ENCODE data around the gene ARL2BP. TPM values are rescaled to one million over a fixed set of nuclear protein-coding genes. Genes with fewer than 3 reads are reported as not detected.

ARL2BP gene
- total and polyA plus RNA-seq, 9 of the 15 experiments (the other 6 are each of a cell fraction or from before 2014, with no cell fraction given): 16.7 to 41.8 (median 27.2) TPM

DNA sequence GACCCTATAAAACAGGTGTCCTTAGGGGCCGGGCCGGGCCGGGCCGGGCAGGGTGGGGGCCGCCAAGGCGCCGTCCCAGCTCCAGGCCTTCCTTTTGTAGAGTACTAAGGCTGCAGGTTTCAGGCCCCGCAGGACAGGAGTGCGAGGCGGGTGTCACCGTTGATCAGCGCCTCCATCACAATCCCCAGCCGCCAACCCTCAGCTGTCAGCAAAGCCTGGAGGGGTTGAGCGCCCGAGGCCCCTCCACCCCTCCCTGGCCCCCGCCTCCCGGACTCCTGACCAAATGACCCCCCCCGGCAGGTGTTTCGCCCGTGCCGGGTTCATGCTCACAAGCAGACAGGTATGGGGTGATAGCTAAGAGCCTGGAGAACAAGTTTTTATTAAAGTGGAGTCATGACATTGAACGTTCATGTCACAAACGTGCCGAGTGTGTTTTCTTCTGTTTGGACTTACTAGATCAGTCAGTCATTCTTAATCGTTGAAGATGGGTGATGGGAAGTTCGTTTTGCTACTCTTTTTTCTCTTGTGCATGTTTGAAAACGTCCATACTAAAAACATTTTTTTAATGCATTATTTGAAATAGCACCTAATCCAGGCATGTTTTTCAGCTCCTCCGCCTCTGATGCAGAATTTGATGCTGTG lies 534 bp downstream of the ARL2BP start (continued):
- TF ChIP-seq, protein P1, sequence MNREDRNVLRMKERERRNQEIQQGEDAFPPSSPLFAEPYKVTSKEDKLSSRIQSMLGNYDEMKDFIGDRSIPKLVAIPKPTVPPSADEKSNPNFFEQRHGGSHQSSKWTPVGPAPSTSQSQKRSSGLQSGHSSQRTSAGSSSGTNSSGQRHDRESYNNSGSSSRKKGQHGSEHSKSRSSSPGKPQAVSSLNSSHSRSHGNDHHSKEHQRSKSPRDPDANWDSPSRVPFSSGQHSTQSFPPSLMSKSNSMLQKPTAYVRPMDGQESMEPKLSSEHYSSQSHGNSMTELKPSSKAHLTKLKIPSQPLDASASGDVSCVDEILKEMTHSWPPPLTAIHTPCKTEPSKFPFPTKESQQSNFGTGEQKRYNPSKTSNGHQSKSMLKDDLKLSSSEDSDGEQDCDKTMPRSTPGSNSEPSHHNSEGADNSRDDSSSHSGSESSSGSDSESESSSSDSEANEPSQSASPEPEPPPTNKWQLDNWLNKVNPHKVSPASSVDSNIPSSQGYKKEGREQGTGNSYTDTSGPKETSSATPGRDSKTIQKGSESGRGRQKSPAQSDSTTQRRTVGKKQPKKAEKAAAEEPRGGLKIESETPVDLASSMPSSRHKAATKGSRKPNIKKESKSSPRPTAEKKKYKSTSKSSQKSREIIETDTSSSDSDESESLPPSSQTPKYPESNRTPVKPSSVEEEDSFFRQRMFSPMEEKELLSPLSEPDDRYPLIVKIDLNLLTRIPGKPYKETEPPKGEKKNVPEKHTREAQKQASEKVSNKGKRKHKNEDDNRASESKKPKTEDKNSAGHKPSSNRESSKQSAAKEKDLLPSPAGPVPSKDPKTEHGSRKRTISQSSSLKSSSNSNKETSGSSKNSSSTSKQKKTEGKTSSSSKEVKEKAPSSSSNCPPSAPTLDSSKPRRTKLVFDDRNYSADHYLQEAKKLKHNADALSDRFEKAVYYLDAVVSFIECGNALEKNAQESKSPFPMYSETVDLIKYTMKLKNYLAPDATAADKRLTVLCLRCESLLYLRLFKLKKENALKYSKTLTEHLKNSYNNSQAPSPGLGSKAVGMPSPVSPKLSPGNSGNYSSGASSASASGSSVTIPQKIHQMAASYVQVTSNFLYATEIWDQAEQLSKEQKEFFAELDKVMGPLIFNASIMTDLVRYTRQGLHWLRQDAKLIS (CRISPR knock-in tag; IDR thresholded peaks at IDR 0.05): 0 out of 2 replicates have a peak, but pooled peaks have one; percentile 40
- TF ChIP-seq MYC (IDR thresholded peaks at IDR 0.05; ENCODE audit: low read depth, low read length) (no peak), MYC (CRISPR knock-in tag; IDR thresholded peaks at IDR 0.05; ENCODE audit: borderline replicate concordance, low read depth) (peak; percentile 52; the same call in 1 of the 2 replicates), BRCA1 (IDR thresholded peaks at IDR 0.05) (no peak), BRCA1 (CRISPR knock-in tag; IDR thresholded peaks at IDR 0.05) (no peak), ZNF778 (CRISPR knock-in tag; IDR thresholded peaks at IDR 0.05) (no peak), HNRNPLL (IDR thresholded peaks at IDR 0.05; ENCODE audit: low read depth, low read length, poor library complexity, severe bottlenecking) (no peak), BACH1 (tag; IDR thresholded peaks at IDR 0.05) (no peak), ZNF282 (CRISPR knock-in tag; IDR thresholded peaks at IDR 0.05) (no peak), OTX1 (CRISPR knock-in tag; IDR thresholded peaks at IDR 0.05) (no peak), PHTF2 (CRISPR knock-in tag; IDR thresholded peaks at IDR 0.05) (no peak), KAT7 (CRISPR knock-in tag; IDR thresholded peaks at IDR 0.05; ENCODE audit: borderline replicate concordance) (0 out of 2 replicates have a peak, but pooled peaks have one; percentile 17), DNMT1 (IDR thresholded peaks at IDR 0.05) (no peak), MAZ (CRISPR knock-in tag; conservative IDR thresholded peaks at IDR 0.05 in 1 of 2, IDR thresholded peaks at IDR 0.05 in 1 of 2) (0 out of 4 replicates have a peak, but pooled peaks have one; percentile 5 to 8), STAG1 (CRISPR knock-in tag; IDR thresholded peaks at IDR 0.05; ENCODE audit: borderline replicate concordance) (peak; percentile 39; the same call in 1 of the 2 replicates), HCFC1 (IDR thresholded peaks at IDR 0.05; ENCODE audit: low read depth, low read length) (no peak), ZC3H11A (IDR thresholded peaks at IDR 0.05; ENCODE audit: low read depth, low read length) (no peak), NR2C2 (CRISPR knock-in tag; IDR thresholded peaks at IDR 0.05) (no peak), NR2C2 (tag; IDR thresholded peaks at IDR 0.05) (peak; percentile 73; the same call in 1 of the 2 replicates), ILF3 (IDR thresholded peaks at IDR 0.05; ENCODE audit: borderline replicate concordance) (no peak)
- TF ChIP-seq, protein P2, sequence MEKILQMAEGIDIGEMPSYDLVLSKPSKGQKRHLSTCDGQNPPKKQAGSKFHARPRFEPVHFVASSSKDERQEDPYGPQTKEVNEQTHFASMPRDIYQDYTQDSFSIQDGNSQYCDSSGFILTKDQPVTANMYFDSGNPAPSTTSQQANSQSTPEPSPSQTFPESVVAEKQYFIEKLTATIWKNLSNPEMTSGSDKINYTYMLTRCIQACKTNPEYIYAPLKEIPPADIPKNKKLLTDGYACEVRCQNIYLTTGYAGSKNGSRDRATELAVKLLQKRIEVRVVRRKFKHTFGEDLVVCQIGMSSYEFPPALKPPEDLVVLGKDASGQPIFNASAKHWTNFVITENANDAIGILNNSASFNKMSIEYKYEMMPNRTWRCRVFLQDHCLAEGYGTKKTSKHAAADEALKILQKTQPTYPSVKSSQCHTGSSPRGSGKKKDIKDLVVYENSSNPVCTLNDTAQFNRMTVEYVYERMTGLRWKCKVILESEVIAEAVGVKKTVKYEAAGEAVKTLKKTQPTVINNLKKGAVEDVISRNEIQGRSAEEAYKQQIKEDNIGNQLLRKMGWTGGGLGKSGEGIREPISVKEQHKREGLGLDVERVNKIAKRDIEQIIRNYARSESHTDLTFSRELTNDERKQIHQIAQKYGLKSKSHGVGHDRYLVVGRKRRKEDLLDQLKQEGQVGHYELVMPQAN (IDR thresholded peaks at IDR 0.05; ENCODE audit: borderline replicate concordance): 0 out of 2 replicates have a peak, but pooled peaks have one; percentile 1
- TF ChIP-seq, protein P3, sequence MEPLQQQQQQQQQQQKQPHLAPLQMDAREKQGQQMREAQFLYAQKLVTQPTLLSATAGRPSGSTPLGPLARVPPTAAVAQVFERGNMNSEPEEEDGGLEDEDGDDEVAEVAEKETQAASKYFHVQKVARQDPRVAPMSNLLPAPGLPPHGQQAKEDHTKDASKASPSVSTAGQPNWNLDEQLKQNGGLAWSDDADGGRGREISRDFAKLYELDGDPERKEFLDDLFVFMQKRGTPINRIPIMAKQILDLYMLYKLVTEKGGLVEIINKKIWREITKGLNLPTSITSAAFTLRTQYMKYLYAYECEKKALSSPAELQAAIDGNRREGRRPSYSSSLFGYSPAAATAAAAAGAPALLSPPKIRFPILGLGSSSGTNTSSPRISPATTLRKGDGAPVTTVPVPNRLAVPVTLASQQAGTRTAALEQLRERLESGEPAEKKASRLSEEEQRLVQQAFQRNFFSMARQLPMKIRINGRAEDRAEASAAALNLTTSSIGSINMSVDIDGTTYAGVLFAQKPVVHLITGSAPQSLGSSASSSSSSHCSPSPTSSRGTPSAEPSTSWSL (CRISPR knock-in tag; IDR thresholded peaks at IDR 0.05; ENCODE audit: borderline replicate concordance): no peak

All from K562 (cell line).